K562 (cell line): ENCODE data around the gene SMIM11. TPM values are rescaled to one million over a fixed set of nuclear protein-coding genes. Genes with fewer than 3 reads are reported as not detected.

Experiments
- CTCF ChIP-seq, 3 experiments: IDR thresholded peaks in 2 of 3; conservative IDR thresholded peaks in 1 of 3; 2 replicates each; pipeline ENCODE4 v1.5.1; 2011 to 2012; ENCODE audit warnings: low read length in 3 of 3, mild to moderate bottlenecking in 3 of 3, control low read depth in 2 of 3, improper control_type of control experiment in 1 of 3, inconsistent platforms in 1 of 3, low read depth in 1 of 3, mixed read lengths in 1 of 3, moderate library complexity in 1 of 3; ENCODE audit not compliant: insufficient read depth in 2 of 3
- PRDM10 ChIP-seq: fragments of 450-650 bp; IDR thresholded peaks from 2 replicates; pipeline ENCODE4 v1.6.1; 2018; ENCODE audit not compliant: partially characterized antibody
- PURB ChIP-seq: sonication (generic); formaldehyde crosslinking; IDR thresholded peaks from 2 replicates; pipeline ENCODE4 v1.9.0; 2021; ENCODE audit warnings: low read depth, mild to moderate bottlenecking, missing genetic modification reagents
- RAD21 ChIP-seq, 2 experiments: fragments of 250-450 bp in 1 of 2; fragments of 450-650 bp in 1 of 2; sonication (Bioruptor Pico) in 1 of 2; formaldehyde crosslinking in 1 of 2; IDR thresholded peaks in 1 of 2; conservative IDR thresholded peaks in 1 of 2; 2 replicates each; pipeline versions ENCODE4 v1.4.0 to v1.8.0; 2020 to 2022; ENCODE audit warnings: mild to moderate bottlenecking in 2 of 2, moderate library complexity in 1 of 2
- RCOR1 ChIP-seq, 2 experiments: IDR thresholded peaks; 2 replicates each; pipeline ENCODE4 v1.6.1; 2012; ENCODE audit warnings: low read depth in 2 of 2, low read length in 2 of 2, borderline replicate concordance in 1 of 2, improper control_type of control experiment in 1 of 2
- SMC3 ChIP-seq: conservative IDR thresholded peaks from 2 replicates; pipeline ENCODE4 v1.6.1; 2011; ENCODE audit warnings: low read depth, low read length, improper control_type of control experiment; ENCODE audit not compliant: insufficient read depth
- ZNF583 ChIP-seq: fragments of 250-450 bp; sonication (Bioruptor Pico); IDR thresholded peaks from 2 replicates; pipeline ENCODE4 v1.4.0; 2020
- ZNF699 ChIP-seq: fragments of 250-450 bp; sonication (Bioruptor Pico); IDR thresholded peaks from 2 replicates; pipeline ENCODE4 v1.8.0; 2021; ENCODE audit warnings: mild to moderate bottlenecking, moderate library complexity; ENCODE audit not compliant: insufficient replicate concordance
- polyA plus RNA-seq, 8 experiments: library from polyadenylated mRNA; depleted of rRNA in 4 of 8; stranded (reverse) in 5 of 8; unstranded in 3 of 8; fragments of >200 nt; fragmentation: Nextera tagmentation in 2 of 8; fragmentation: Illumina TruSeq in 1 of 8; extraction: Ambion mirVana in 2 of 8; extraction: Trizol in 1 of 8; gene quantifications; 2 replicates each; pipeline versions ENCODE4 v1.2.1 to v1.2.3, GENCODE V29; 2011 to 2014; ENCODE audit warnings: inconsistent platforms in 1 of 8, missing spikeins in 1 of 8
- total RNA-seq, 7 experiments: library from RNA; depleted of rRNA in 6 of 7; stranded (reverse); fragments of >200 nt in 6 of 7; fragmentation: Illumina TruSeq in 2 of 7; extraction: Trizol in 2 of 7; gene quantifications; 2 replicates each; pipeline versions ENCODE4 v1.2.1 to v1.2.3, GENCODE V29; 2011 to 2021; ENCODE audit warnings: low replicate concordance in 1 of 7

Gene SMIM11
- total and polyA plus RNA-seq, 9 of the 15 experiments (the other 6 are each of a cell fraction or from before 2014, with no cell fraction given), result 3.9 to 113 (median 25.5) TPM

DNA sequence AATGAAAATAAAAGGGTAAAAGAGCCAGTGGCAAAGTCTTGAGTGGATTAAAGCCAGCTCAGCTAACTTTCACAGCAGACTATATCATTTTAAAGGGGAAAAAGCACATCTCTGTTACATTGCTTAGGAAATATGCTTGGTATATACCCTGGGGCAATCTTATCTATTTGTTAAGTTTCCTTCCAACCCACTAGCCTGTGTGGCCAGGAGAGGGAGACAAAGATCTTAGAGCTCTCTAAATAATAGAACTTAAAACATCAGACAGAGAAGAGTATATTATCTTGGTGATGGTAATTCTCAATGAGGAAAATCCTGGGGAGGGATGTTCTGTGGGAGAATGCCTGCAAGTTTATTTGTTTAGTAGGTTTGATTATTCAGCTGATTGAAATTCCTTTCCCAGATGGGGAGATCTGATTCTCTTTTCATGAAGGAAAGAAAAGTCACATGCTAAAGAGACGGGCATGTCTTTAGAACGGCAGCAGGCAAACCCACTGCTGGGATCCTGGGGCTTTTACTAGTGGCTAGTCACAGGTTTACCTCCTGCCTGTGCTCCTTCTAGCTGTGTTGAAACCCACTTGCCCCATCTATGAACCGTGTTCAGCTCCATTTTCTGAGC is 7.9 kb upstream of the SMIM11 start (continued):
- peak; percentile 61 to 75 for TF ChIP-seq RAD21 (CRISPR knock-in tag; conservative IDR thresholded peaks at IDR 0.05 in 1 of 2, IDR thresholded peaks at IDR 0.05 in 1 of 2)
- no peak for TF ChIP-seq PURB (CRISPR knock-in tag)
- no peak for TF ChIP-seq ZNF583 (CRISPR knock-in tag)
- 0 out of 4 replicates have a peak, but pooled peaks of 1 of the 2 experiments have one; percentile 14 for TF ChIP-seq RCOR1 (IDR thresholded peaks at IDR 0.05; ENCODE audit: borderline replicate concordance in 1 of 2, low read depth in 2 of 2, low read length in 2 of 2)
- no peak for TF ChIP-seq ZNF699 (CRISPR knock-in tag)
- peak; percentile 49 for TF ChIP-seq PRDM10
- TF ChIP-seq SMC3, result peak; percentile 57
- TF ChIP-seq CTCF (IDR thresholded peaks at IDR 0.05 in 2 of 3, conservative IDR thresholded peaks at IDR 0.05 in 1 of 3; ENCODE audit: insufficient read depth in 2 of 3, low read depth in 1 of 3, low read length in 3 of 3), result peak; percentile 66 to 90 (median 78)
